ENCODE data around the gene PRKG1.

The PRKG1 gene

DNA sequence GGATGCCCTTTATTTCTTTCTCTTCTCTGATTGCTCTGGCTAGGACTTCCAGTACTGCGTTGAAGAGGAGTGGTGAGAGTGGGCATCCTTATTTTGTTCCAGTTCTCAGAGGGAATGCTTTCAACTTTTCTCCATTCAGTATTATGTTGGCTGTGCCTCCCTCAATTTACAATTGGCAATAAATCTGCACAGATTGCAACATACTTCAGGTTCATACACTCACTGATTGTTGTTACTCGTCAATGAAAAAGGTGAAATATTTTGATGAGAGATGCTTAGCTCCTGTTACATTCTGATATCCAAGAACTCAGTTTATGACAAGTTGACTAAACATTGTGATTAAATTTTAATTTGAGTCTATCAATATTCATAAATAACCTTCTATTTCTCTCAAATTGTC, 1201.9 kb downstream of the PRKG1 start:
- no peak overlapping the region for H3K4me3 ChIP-seq (ENCODE audit: low read depth, low read length)
- TF ChIP-seq, protein P1, sequence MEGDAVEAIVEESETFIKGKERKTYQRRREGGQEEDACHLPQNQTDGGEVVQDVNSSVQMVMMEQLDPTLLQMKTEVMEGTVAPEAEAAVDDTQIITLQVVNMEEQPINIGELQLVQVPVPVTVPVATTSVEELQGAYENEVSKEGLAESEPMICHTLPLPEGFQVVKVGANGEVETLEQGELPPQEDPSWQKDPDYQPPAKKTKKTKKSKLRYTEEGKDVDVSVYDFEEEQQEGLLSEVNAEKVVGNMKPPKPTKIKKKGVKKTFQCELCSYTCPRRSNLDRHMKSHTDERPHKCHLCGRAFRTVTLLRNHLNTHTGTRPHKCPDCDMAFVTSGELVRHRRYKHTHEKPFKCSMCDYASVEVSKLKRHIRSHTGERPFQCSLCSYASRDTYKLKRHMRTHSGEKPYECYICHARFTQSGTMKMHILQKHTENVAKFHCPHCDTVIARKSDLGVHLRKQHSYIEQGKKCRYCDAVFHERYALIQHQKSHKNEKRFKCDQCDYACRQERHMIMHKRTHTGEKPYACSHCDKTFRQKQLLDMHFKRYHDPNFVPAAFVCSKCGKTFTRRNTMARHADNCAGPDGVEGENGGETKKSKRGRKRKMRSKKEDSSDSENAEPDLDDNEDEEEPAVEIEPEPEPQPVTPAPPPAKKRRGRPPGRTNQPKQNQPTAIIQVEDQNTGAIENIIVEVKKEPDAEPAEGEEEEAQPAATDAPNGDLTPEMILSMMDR (IDR thresholded peaks at IDR 0.05; ENCODE audit: low read depth, low read length), result no peak

DNA sequence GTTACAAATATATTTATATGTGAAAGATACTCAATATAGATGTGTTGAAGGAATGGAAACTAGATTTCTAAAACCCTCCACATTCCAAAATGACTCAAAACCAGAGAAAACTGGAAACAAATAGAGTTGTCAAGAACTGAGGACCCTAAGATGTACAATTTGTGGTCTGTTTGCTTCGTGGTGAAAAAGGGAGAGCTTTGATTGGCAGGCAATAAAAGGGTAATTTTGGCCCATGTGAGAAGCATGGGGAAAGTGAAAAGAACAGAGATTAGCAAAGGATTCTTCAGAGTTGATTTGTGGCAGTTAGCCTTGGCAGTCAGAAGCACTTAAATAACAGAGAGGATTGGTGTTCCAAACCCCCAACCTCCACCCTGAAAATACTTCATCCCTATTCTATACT, 1202.7 kb downstream of the PRKG1 start:
- no peak overlapping the region for H3K4me3 ChIP-seq (ENCODE audit: low read depth, low read length)
- TF ChIP-seq, protein P1 (IDR thresholded peaks at IDR 0.05; ENCODE audit: low read depth, low read length), result no peak

DNA sequence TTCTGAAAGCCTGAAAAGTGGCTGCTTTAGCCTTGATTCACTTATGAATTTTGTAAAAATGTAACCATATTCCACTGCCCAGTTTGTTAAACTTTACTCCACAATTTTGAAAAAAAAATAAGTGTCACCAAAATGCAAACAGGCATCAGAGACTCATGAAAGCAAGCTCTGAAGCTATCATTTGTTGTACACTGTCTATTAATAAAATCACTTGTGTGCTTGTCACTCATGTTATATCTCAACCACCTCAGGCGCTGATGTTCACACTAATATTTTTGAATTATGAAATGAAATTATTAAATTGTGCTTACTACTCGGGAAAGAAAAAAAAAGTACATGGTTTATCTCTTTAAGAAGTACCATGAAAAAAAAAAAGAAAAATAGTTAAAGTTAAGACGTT, 1205.3 kb downstream of the PRKG1 start:
- TF ChIP-seq, protein P1 (IDR thresholded peaks at IDR 0.05; ENCODE audit: low read depth, low read length), result no peak
- no peak overlapping the region for H3K4me3 ChIP-seq (ENCODE audit: low read depth, low read length)

DNA sequence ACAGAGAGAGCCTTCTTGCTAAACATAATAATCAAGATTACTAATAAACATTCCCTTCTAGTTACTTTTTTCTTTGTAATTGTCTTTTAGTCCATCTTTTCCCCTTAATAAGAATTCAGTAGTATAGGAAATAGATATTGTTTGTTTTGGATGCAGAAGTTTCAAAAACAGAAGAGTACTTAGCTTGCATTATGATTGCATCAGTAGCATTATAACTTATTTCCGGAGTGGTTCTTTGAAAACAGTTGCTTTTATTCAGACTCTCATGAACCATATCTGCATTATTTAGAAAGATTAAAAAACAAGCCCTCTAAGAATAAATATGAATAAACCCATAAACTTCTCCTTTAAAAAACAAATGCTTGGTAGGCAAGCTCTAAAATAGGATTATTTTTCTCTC, 1205.8 kb downstream of the PRKG1 start:
- no peak overlapping the region for H3K4me3 ChIP-seq (ENCODE audit: low read depth, low read length)
- TF ChIP-seq, protein P1 (IDR thresholded peaks at IDR 0.05; ENCODE audit: low read depth, low read length), result no peak

DNA sequence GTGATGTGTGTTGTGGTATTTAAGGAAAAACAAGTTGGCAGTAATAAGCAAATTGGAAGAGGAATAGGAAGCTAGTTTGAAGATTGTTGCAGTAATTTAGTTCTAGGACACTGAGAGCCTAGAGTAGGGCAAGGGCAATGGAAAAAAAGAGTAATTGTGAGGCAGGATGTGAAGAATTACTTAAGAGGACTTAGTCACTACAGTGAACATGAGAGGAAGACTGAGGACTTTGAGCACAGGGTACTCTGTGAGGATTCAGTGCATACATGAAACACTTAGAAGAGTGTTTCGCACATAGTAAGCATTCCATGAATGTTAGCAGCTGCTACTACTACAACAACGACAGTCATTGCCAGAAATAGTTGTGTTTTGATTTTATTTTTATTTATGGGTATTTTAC, 1208.9 kb downstream of the PRKG1 start:
- no peak overlapping the region for H3K4me3 ChIP-seq (ENCODE audit: low read depth, low read length)
- TF ChIP-seq, protein P1 (IDR thresholded peaks at IDR 0.05; ENCODE audit: low read depth, low read length), result no peak

DNA sequence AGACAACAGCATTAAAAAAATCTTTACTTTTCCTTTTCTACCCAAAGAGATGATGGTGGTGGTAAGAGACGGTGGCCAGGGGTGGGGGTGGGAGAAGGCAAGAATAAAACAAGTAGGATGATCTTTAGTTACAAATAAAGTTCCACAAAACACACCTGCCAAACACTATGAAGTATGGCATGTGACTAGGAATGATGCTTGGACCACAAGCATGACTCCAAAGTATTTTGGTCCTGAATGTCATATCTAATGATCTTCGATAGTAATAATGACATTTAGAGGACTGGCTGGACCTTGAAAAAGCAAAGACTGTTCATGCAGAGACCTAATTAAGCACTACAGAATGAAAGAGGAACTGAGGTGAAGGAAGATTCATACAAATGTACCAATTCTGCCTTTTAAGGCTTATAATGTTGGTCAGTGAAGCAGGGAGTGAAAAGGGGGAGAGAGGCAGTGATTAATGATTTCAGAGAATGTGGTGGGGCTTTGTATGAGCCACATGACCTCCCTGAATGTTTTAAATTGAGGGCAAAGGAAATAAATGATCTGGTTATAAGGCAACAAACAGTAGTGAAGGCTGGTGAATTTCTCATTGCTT, 1210.2 kb downstream of the PRKG1 start:
- H3K4me3 ChIP-seq (ENCODE audit: low read depth, low read length), result no peak overlapping the region
- TF ChIP-seq, protein P1 (IDR thresholded peaks at IDR 0.05; ENCODE audit: low read depth, low read length), result no peak

DNA sequence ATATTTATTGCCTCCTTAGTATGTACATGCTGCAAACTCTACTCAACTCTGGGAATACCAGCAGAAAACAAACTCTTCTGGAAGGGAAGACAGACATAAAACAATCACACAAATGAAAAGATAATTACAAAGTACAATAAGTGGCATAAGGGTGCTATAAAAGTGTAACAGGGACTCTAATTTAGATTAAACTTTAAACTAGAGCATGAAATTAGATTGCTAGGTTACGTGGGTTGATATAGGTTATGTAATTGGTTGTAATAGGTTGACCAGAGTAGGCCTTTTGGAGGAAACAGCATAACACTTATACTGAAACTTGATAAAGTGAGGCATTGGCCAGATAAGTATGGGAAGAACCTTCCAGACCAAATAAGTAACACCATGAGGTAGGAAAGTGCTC, 1213.6 kb downstream of the PRKG1 start:
- TF ChIP-seq, protein P1 (IDR thresholded peaks at IDR 0.05; ENCODE audit: low read depth, low read length), result no peak
- H3K4me3 ChIP-seq (ENCODE audit: low read depth, low read length), result no peak overlapping the region
